OCI-LY7 (cell line): ENCODE results near the gene LRPAP1.

Experiments
- CTCF ChIP-seq: fragments of 200-600 bp; sonication (generic); conservative IDR thresholded peaks from 2 replicates; pipeline ENCODE4 v1.5.1; 2014; ENCODE audit warnings: mild to moderate bottlenecking, antibody characterized with exemption, low read length, moderate library complexity, mixed read lengths
- EZH2phosphoT487 ChIP-seq: fragments of 200-600 bp; sonication (generic); IDR thresholded peaks from 2 replicates; pipeline ENCODE4 v1.6.1; 2018; ENCODE audit warnings: low read depth, borderline replicate concordance, mild to moderate bottlenecking, mixed run types, antibody characterized with exemption, low read length, moderate library complexity, mixed read lengths

DNA sequence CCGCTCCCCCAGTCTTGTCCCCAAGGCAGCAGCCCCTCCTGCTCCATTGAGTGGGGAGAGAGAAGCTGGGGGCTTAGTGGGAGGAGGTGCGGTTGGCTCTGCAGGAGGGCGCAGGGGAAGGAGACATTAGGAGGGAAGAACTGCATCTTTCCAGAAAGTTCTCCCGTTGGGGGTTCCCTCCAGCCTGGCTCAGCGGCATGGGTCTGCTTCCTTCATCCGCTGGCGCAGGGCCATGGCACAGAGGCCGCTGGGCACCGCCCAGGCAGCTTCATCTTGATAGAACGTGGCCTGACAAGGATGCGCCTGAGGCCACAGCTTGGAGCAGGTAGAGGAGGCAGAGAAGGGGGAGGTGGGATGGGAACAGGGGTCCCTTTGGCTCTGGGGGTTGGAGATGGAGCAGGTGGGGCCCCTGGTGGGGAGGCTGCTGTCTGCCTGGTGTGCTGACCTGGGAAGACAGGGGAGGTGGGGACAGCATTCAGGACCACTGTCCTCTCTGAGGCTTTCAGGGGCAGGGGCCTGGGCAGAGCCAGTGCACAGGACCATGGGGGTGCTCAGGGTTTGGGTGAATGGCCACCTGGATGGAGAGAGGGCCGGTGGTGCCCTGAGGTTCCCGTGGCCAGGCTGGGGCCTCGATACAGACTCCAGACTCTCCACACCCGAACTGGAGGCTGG, 57.0 kb downstream of the LRPAP1 start:
- TF ChIP-seq CTCF (no peak), EZH2phosphoT487 (no peak)
